ENCODE results near the gene FYB2.
"Not testable (repeated sequence)": the region's sequence is repeated elsewhere in the genome, so short reads cannot be mapped to it uniquely, and the experiment has no call there.

Gene FYB2

DNA sequence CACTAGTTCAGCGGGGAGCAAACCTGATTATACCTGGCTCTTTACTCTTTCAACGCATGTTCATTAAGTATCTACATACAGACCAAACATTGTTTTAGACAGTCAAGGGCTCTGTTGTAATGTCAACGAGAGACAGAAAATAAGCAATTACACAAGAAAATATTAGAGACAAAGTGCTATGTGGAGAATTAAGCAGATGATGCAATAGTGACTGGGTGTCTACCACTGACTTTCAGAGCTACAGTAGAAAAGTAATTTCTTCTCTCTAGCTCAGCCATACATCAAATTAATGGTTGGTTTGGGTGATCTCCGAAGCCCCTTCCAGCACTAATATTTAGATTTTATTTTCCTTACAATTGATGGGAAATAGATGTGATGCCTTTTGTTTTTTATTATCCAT is 23.3 kb downstream of the FYB2 start:
- DNase-seq, result no peak

GRCh38 chr1:56790036-56790435 is 29.2 kb downstream of the FYB2 start:
- DNase-seq, result no peak

DNA sequence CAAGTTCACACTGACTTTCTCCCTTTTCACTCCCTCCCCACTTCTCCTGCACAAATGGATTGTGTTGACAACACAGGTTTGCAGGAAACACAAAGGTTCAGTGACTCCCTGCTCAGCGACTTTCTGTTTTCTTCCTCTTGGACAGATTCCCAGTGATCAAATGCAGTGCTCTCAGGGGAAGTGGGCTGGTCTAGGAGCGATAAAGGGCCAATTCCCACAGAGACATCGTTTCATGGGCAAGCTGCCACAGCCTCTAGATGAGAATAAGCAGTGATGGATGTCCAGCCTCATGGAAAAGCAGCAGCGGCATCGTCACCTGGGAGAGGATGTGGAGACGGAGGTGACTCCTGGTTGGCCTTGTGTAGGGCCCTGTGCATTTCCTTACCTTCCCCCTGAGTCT is 30.6 kb downstream of the FYB2 start:
- DNase-seq, result peak; percentile 9

- no peak for DNase-seq
Measured at GRCh38 chr1:56788102-56788501, 31.1 kb downstream of the FYB2 start.

DNA sequence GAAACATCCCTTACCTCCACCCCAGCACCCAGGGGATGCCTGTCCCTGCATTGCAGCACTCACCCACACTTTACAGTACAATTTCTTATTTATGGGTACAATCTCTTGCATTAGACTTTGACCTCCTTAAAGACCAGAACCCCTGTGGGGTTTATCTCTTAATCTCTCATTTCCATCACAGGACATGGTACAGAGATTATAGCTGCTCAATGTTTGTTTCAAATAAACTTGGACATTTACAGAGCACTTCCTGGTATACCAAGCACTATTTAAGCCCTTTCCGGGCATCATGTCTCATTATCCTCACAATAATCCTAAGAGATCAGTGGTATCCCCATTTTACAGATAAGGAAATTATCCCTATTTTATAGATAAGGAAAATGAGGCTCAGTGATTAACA is 31.9 kb downstream of the FYB2 start:
- no peak for DNase-seq

- DNase-seq, result no peak
Measured at GRCh38 chr1:56782773-56783172, 36.4 kb downstream of the FYB2 start.

- DNase-seq, result no peak
Measured at GRCh38 chr1:56780826-56781225, 38.4 kb downstream of the FYB2 start.

- no peak for DNase-seq
Measured at GRCh38 chr1:56780128-56780750, 39.0 kb downstream of the FYB2 start.

DNA sequence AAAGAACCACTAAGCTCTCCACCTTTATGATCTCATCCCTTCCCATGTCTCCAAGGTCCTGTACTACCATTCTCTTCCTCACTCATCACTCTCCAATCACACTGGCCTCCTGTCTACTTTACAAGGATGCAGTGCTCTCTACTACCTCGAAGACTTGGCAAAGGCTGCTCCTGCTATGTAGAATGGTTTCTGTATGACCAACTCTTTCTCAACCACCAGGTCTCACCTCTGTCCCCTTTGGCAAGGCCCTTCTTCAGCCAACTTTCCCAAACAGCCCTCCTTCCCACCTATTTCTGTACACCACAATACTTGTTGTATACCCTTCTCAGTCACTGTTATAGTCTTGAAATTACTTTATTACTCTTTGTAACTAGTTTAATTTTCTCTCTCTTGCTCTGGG is 41.2 kb downstream of the FYB2 start:
- no peak for DNase-seq

- not testable (repeated sequence) for DNase-seq
Measured at GRCh38 chr1:56774732-56775131, 44.5 kb downstream of the FYB2 start.

DNA sequence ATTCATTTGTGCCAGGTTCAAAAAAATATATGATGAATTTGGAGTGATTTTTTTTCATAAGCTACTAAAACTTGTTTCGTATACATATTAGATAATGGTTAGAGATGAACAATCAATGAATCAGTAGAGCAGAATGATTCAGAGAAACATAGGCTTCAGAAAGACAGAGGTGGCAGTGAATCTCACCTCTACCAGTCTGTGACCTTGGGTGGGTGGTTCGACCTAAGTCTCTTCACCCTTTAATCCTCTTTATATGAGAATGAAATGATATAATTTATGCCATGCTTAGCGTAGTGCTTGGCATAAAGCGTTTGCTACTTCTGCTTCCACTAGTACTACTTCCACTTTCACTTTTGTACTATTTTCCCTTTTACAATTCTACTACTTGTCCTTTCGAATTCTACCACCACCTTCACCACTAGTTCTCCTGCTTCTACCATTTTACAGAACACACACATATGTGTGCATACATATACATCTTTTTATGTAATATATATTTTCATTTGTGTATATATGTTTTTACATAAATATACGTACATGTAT is 45.1 kb downstream of the FYB2 start:
- DNase-seq, result no peak

- peak; percentile 33 for DNase-seq
Measured at GRCh38 chr1:56773341-56774066, 45.7 kb downstream of the FYB2 start.

DNA sequence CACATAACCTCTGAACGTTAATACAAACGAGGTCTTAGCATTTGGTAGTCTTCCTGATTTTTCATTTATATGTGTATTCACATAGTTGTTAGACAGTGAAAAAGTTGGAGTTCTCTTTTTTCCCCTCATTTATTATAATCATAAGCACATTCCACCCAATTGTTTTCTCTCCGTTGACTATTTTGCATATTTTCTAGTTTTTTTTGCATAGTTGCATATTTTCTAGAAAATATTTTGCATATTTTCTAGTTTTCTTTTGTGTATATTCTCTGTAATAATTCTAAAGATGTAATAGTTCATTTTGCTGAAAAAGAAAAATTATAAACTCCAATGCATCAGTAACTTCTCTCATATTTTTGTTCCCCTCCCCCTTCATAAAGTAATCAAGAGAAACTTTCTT is 47.5 kb downstream of the FYB2 start:
- no peak for DNase-seq

DNA sequence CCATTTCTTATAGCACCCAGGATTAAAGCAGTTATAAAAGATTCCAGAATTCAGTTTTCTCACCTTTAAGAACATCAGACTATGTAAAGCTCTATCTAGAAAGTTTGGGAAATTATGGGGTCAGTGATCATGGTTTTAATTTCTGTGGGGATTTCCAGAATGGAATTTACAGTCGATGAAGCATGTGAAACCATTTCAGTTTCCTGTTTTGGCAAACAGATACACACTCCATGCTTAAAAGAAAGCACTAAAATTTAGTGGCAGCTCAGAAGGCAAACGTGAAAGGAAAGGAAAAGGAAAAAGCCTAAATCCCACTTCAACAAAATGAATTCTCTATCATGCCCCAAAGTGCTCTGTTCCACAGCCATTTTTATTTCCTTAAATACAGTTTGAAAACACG is 60.4 kb downstream of the FYB2 start:
- DNase-seq, result no peak

DNA sequence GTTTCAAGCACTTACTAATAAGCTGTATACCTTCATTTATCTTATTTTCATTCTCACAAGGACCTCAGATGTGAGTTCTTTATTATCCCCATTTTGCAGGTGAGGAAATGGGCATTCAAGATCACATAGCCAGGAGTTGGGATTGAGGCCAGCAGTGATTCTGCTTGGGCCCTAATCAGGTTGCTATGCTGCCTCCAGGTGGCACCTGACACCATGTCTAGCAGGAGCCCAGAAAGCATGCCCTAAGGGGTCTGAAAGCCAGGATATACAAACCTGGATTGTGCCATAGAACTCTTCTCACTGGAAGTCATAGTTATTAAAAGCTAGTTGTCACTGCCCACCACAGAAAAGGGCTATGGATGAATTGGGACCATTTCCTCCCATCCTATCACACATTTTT is 61.1 kb downstream of the FYB2 start:
- no peak for DNase-seq

DNA sequence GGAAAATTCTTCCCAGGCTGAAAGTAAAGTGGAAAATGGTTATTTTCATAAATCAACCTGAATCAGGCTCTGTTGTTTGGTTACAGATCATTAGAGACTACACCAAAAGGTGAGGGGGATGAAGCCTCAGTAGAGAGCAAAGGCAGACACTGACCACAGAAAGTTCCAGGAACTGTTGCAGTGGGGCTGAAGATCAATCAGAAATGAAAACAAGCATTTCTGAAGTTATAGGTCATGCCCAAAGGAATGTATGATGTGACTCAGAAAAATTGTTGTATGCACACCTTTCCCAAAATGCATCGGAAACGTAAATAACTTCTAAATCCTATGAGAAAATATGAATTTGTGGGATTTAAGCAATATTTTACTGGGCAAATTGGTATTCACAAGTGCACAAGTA is 63.3 kb downstream of the FYB2 start:
- DNase-seq, result no peak

DNA sequence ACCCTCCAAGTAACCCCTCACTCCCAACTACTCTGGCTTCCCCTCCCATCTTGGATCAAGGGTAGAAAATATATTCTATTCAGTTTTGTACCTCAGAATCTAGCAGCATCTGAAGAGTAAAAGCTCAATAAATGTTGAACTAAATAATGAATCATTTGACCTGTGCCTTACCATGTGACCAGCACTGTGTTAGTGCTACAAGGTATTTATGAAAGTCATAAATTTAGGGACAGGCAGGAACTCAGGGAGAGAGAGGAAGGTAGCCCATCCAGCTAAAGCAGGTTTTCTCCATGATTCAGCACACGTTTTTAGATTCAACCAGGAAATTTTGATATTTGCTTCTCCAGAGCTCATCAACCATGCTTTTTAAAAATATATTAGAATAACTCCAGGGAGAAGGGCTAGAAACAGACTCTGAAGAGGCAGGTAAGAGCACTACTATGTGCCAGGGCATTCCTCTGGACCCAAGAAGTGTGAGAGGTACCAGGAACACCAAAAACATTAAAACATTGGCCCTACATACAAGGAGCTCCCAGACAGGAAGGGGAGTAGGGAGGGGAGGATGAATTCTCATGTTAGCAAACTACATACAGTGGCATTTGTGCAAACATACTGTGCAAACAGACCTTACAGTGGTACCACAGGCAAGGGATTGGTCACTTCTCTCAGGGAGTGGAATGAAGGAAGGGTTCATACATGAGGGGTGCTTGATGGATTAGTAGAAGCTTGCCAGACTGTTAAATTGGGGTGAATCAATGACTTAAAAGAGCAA is 64.3 kb downstream of the FYB2 start:
- no peak for DNase-seq

- no peak for DNase-seq
Measured at GRCh38 chr1:56745231-56745630, 74.0 kb downstream of the FYB2 start.

DNA sequence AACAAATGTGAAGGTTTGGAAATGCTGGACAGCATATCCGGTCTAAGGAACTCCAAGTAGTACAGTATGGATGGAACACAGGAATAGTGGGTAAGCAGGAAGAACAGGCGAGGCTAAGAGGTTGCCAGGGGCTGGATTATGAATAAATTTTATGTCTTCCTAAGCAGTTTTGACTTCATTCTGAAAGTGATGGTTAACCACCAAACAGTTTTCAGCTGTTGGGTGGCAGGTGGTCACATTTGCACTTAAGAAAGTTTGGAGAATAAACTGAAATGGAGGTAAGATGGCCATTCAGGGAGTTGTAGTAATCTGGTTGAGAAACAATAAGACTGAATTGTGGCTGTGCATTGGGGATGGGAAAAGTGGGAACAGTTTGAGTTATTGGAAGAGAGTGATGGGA is 90.2 kb downstream of the FYB2 start:
- no peak for DNase-seq

DNA sequence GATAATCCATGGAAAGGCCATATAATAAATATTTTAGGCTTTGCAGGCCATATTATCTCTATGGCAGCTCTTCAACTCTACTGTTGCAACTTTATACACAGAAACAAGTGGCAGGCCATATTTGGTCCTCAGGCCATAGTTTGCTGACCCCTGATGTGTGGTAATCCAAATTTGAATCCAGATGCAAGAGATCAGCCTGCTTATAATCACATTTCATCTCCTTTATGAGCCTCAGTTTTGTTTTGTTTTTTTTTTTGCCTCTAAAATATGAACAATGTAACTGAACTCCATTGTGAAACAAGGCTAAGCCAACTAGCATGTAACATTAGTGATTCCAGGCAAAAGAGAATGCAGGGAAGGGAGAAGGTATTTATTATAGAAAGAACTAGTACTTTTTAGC is 92.5 kb downstream of the FYB2 start:
- DNase-seq, result no peak

GRCh38 chr1:56719171-56719570 is 100.0 kb downstream of the FYB2 start:
- no peak for DNase-seq

- peak; percentile 52 for DNase-seq
Measured at GRCh38 chr1:56715156-56715555, 104.0 kb downstream of the FYB2 start.

DNA sequence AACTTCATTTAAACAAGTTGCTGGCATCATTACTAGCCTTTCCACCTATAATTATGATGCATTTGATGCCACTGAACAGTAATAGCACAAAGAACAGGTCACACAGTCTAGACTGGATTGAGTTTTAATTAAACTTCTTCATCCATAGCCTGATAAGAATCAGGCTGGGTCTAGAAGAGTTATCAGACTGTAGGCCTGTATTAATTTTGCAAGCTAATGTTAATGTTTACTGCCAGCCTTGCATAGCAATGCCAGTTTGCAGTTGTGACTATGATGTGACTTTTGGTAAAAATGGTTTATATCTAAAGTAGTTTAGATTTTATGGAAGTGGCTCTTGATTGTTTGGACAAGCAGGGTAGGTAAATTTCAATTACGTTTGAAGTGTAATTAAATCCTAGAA is 106.1 kb downstream of the FYB2 start:
- no peak for DNase-seq

DNA sequence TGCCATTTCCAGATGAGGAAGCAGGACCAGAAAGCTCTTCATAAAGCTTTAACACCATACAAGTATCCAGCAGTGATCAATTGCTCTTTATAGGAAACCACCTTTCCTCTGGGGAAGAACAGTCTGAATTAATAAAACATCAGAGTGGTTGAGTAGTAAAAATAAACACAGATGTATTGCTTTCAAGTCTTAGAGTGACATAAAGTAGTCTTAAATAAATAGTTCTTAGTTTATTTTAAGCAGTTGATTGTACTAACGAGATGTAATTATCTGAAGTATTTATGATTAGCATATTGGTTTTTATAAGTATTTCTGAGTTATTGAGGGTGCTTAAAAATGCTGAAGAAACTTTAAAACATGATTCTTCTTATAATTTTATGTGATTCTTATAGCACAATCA is 107.1 kb downstream of the FYB2 start:
- no peak for DNase-seq

Measured in fibroblast of skin of back (primary cell).